HG02798 (cell line): ENCODE results near the gene JARID2.
A peak's percentile ranks its signal among the peaks of the same experiment; 100 is the strongest.

ENCODE experiments used
- ATAC-seq: cut with Tn5 transposase; IDR thresholded peaks from one replicate; pipeline ENCODE4 v1.9.1; 2021; ENCODE audit warnings: mild to moderate bottlenecking; ENCODE audit not compliant: unreplicated experiment, poor library complexity

The JARID2 gene

DNA sequence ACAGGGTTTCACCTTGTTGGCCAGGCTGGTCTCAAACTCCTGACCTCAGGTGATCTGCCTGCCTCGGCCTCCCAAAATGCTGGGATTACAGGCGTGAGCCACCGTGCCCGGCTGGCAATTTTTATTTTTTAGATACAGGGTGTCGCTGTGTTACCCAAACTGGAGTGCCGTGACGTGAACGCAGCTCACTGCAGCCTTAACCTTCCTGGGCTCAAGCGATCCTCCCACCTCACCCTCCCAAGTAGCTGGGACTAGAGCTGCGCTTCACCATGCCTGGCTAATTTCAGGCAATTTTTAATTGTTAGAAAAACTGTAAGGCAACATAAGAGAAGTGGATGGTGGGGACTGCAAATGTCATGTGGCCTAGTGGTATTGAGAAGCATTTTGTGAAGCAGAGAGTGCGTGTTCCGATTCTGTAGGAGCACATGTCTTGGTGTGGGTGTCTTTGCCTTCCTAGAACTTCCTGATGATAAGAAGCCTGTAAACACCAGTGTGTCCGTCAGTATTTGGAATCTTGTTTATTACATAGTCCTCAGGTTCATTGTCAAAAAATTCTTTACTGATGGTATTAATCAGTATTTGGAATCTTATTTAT lies 18.0 kb downstream of the JARID2 start:
- no peak for ATAC-seq

DNA sequence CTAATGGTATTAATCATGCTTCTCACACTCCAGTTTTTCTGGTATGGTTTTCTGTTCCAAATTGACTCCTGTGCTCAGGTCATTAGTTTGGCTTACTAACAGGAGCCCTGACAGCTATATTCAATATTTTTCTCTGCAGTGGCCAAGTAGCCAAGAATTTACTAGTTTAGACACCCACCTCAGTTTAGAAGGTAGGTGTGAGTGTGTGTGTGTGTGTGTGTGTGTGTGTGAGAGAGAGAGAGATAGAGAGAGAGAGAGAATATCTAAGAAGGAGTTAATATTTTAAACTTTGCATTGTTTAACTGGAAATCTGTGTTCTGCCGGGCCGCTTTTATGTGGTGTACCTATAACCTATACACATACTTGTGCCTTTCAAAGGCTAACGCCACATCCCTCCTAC lies 18.5 kb downstream of the JARID2 start:
- ATAC-seq = no peak

DNA sequence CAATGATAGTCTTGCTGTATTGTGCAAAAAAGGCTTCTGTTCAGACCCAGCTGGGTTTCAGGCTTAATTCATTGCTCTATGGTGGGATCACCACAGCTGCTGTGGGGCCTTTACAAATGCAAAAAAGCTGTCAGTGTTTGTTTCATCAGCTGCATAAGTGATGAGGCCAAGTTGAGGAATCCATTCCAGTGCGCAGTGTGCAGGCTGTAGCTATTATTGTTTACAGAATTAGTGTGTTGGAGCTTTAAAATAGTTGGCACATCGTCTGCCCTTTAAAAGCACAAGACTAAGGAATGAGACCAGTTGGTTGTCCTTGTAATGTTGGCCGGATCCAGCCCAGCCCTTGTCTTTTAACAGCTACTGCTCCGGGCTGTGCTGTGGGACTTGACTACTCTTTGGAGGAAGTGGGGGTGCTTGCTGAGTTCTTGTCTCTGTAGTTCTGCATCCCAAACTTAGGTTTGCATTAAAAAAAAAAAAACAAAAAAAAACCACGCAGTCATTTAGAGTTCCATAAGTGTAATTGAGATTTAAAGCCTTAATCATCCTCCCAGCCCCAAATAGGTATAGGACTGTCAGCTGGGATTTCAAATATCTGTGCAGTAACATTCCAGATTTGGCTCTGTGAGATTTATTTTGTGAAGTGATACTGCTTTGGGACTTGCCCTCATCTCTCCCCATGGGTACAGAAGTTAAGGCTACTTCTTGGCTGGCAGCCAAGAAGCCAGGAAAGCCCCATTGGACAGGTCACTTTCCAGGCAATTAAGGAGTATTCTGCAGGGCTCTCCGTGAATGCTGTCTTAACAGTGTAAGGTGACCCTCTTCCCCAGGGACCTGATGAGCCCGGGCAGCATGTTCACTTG lies 19.3 kb downstream of the JARID2 start:
- ATAC-seq = no peak

DNA sequence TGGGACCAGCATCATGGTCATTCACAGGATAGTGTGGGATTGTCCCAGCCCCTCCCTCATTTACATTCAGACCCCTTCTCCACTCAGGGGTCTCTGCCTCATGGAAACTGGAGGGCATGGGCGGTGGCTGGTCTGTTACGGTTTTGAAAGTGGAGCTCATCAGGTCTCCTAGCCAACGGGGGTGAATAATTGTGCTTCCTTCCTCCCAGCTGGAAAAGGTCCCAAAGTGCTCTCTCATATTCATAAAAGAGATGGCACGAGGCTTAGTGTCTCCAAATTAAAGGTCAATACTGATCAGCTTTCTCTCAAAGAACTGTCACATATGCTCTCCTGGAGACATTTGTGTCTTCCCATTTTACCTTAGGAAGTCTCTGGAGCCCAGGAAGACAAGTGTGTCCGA lies 19.9 kb downstream of the JARID2 start:
- ATAC-seq = no peak

DNA sequence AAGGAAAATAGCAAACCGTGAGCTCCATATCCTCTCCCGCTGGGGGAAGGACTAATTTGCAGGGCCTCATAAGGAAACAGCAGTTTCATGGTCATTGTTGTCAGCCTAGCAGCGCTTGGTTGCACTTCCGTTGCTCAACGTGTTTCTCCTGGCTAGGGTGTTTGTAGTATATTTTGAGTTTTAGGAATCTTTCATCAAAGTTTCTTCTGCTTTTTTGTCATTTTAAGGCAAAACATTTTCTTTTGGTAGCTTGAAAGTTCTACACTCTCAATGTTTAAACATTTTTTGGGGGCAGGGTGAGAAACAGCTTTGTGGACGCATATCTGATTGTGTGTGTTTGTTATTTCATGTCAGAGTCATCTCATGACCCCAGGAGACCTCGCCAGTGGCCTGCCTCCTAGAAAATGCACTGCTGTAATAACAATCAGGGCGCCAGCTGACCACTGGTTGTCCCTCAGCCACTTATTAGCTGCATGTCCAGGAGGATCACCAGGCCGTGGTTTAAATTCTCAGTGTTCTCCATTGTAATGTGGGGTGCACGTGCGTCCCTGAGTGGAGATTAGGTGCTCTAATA lies 20.6 kb downstream of the JARID2 start:
- ATAC-seq = no peak

DNA sequence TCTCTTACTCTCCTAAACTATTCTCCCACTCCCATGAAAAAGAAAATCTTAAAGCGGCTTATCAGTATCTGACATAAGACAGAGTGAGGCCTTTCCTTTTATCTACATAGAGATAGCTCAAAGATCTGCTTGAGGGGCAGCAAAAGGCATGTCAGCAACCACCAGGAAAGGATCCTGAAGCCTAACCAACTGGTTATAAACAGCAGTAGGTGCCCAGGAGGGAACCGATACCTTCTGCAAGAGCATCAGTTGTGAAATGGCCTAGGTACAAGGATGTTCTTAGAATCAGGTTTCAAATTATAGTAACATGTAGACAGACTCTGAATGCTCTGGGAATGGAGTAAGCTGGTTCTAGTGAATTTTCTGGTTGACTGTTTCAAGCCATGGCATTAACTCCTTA lies 21.4 kb downstream of the JARID2 start:
- no peak for ATAC-seq

DNA sequence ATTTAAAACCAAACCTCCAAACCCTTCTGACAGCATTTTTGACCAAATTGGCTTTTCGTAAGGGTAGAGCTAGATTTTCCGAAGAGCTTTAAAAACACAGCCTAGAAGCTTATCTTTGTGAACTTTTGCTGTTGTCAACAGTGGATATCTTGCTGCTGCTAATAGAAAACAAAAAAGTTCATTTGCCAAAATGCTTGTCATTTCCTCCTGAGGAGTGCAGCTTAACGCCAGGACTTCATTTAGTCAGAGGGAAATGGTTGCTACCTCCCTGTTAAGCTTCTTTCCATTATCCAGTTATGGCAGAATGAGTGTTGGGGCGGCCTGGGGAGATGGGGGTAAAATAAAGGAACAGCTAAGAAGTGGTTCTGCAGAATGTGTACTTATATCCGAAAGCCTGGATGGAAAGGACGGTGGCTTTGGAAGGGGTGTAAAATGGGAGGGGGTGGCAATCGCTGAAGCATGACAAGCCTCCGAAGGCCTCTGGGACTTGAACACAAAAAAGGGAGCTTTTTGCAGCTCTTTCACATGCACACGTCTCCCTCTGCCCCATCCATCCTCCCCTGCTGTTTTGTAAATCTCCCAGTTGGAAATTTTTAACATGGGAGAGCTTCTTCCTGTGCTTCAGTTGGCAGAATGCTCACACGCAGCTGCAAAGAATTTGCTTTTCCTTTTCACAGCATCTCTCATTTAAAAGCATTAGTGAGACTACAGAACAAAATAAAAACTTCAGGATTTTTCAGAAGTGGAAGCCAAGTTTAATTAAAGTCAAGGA lies 22.5 kb downstream of the JARID2 start:
- ATAC-seq = no peak

DNA sequence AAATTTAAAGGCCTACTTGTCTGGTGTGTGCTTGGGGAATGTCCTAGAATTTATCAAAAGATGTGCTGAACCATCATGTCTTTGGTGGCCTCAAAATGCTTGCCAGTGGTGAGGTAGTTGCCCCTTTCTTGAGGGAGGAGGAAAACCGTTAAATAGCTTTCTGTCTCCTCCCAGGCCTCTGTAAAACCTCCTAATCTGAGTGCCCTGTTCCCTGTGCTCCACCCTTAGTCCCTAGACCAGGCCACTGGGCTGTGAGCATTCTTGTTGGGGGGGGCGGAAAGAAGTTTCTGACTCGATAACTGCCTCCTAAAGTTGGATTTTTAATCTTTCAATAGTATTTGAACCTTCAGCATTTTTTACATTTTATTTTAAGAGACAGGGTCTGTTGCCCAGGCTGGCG lies 23.1 kb downstream of the JARID2 start:
- ATAC-seq = no peak

DNA sequence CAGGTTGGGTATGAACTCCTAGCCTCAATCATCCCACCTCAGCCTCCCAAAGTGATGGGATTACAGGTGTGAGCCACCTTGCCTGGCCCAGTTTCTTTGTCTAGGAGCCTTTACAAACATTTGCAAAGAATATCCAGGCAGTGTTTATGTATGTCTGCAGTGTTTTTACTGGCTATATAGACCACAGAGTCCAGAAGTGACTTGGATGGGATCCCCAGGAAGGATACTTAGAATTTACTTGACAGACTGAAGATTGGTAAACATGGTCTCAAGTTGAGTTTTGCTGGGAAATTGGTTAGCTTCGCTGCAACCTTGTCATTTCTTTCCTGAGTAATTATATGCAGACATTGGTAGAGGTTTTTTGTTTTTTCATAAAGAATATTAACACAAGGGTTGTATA lies 23.8 kb downstream of the JARID2 start:
- ATAC-seq = no peak

DNA sequence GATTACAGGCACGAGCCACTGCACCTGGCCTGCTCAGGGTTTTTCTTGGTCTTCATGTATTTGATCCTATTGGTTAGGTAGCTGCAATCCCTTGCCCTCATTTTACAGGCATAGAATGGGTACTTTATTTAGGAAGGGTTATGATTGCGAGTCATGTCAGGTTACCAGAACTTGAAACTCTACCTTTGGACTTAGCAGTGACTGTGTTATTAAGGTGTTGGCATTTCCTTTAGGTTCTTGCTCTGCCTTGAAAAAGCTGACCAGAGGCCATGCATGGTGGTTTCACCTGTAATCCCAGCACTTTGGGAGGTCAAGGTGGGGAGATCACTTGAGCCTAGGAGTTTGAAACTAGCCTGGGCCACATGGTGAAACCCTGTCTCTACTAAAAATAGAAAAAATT lies 24.5 kb downstream of the JARID2 start:
- no peak for ATAC-seq

DNA sequence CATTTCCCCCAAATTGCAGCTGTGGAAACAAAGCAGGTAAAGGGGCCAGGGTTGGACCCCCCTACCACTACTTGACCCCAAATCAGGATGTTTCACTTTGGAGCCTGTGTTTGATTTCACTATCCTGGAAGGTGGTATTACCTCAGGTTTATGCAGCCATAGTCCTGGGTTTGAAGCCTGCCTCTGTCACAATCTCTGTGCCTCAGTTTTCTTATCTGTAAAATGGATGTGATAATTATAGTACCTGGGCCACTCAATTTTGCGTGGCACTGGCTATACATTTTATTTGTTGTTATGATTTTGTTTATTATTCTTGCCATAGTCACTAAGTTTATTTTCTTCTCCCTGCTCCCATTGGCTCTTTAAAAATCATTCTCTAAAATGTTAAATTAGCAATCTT lies 26.7 kb downstream of the JARID2 start:
- ATAC-seq = no peak

DNA sequence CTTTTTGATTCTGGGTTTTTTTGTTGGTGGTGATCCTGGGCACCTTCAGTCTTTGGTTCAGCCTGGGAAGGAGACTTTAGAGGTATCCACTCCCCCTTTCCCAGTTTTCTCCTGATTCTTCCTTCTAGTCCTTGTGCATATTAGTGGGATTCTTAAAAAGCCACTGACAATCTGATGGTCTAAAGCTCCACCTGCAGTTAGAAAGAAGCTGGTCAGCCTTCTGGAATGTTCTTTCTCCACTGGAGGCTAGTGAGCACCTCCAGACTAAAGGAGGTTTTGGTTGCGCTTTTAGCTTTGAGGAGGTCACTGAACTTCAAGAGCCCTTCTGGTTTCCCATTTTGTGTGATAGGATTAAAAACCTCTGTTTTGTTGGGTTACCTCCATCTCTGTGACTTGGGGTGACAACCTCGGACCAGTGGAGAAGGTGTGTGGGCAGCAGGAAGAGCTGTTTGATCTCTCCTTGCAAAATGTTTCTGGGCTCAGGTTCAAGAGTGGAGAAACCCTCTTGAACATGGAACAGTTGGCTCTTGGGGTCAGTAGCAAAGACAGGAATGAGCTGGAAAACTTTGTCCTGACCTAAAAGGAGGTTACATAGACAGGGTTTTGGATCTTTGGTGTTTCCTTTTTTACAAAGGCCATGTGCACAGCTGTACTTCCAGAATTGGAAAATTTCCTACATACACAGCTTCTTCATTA lies 29.0 kb downstream of the JARID2 start:
- ATAC-seq = no peak

DNA sequence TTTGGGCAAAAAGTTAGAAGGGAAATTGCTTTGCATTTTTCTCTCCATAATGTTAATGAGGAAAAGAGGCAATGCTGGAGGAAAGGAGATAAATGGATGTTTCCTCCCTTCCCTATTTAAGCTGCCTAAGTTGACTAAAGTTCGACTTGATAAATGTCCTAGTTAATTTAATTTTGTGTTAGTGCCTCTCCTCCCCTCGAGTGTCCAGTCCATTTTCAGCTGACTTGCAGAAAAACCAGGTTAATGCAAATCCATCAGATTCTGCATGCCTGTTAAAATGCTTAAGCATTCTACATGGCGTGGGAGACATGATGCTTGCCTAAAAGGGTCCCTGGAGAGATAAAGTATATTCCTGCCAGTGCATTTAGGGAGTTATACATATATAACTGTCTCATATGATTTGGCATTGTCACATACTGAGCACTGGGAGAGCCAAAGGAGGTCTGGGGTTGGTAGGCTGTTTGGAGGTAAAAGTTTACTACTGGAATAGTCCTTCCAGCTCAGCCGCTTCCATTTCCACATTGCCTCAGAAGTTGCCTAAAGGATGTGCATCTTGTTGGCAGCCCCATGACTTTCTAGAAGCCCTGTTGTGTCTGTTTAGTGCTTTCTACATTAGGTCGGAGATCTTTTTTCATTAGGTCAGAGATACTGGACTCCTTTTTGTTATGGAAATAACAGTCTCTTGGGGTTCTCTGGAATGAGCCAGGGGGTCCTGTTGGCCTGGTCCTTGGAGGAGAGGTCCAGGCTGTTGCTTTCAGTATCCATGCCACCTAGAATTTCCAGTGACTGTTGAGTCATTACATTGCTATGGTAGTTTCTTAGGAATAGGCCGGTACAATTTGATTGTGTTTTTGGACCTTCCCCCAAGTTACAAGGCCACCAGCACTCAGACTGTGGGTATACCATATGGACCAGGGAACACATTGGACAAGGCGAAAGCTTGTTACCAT lies 30.4 kb downstream of the JARID2 start:
- no peak for ATAC-seq

DNA sequence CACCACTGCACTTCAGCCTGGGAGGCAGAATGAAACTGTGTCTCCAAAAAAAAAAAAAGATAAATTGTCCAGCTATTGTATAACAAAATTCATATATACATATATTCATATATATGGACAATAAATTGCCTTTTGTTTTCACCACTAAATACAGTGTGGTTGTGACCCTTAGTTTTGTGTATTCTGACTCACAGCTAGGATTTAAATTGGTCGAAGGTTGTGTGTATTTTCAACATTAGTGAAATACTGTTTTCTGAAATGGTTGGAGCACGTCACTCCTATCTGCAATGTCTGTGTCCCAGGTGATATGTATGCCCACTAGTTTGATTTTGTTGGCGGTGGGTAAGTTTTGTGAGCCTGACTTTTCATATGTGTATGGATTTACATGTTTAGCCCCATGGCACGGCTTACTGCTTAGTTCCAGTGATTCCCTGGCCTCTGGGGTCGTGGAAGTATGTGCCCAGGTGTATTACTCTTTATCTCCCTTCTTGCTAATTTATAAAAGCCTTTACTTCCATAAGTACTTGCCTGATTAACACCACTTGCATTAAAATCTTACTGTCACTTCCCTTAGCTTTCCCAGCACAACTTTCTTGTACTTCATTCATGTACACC lies 33.3 kb downstream of the JARID2 start:
- no peak for ATAC-seq

DNA sequence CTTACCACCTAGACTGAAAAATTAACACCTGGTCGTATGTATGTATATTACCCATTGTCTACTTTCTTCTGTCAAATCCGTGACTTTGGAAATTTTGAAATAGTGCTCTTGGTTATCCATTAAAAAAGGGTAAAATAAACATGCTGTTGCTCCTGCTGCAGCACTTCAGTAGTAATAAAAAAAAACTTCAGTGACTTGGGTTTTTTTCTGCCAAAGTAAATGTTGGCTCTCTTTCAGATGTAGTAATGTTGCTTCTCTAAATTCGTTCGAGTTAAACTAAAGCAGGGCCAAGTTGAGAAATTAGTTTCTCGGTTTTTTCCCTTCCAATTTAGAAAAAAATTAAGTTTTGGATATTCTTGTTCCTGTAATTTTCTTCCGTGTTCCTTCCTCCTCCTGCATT lies 34.2 kb downstream of the JARID2 start:
- ATAC-seq = no peak

DNA sequence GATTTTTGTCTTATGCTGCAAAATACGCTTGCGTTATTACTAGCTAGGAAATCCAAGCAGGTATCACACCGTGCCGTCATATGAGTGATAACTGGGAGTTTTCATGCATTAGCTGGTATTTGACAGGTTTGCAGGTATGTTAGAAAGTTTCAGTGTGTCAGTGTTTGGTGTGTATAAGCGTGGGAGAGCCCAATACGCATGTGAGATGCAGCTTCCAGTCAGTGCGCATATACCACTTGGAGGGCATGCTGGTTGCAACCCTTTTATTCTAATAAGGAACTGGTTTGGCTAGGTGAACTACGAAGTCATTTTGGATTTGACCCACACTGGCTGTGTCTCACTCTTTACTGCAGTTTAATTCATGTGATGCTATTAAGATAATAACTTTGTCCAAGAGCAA lies 35.1 kb downstream of the JARID2 start:
- ATAC-seq = no peak

DNA sequence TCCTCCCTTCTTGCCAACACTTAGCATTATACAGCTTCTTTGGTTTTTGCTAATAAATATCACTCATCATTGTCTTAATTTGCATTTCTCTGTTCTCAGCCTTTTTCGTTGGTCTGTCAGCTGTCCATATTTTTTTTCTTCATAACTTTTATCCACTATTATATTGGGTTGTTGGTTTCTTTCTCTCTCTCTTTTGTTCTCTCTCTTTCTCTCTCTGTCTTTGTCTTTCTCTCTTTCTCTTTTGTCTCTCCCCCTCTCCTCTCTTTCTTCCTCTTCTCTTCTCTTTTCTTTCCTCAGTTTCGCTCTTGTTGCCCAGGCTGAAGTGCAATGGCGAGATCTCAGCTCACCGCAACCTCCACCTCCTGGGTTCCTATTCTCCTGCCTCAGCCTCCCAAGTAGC lies 36.5 kb downstream of the JARID2 start:
- peak; percentile 43 for ATAC-seq

DNA sequence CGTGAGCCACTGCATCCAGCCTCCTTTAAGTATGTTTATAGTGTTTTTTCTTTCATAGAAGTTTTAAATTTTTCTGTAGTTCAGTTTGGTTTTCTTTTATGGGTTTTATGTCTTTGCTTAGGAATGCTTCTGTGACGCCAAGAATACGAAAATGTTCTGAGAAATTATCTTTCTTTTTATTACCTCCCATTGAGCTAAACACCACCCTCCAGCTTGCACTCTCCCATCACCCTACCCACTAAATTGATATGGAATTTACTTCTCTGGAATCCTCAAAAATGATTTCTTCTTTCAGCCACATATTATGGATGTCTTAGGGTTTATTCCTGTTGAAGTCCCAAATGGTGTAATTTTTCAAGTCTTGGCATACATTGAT lies 38.1 kb downstream of the JARID2 start:
- no peak for ATAC-seq

DNA sequence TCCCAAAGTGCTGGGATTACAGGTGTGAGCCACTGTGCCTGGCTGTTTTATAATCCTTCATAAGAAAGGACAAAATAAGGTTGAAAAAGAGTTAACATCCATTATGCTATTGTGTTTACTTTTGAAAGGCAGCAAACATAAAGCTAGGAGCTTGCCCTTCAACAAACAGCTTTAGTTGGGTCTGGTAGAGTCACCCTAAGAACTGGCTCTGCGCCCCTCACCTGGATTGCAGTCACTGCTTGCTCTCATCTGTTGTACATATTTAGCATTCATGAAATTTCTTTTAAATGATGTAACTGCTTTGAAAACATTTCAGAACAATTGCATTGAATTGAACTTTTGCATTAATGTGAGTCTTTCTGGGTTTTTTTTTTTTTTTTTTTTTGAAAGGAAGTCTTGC lies 38.9 kb downstream of the JARID2 start:
- no peak for ATAC-seq
